ENCODE measurements around the gene YJU2.
"Not testable (repeated sequence)": the region's sequence is repeated elsewhere in the genome, so short reads cannot be mapped to it uniquely, and the experiment has no call there.

YJU2 gene

GRCh38 chr19:4229179-4229931, 17.5 kb upstream of the YJU2 start, which contains the start of gene EBI3:
TSS of gene EBI3 (plus strand) at chr19:4229523. CDS start at chr19:4229551, 28 bp downstream.
- DNase-seq: peak; percentile 73

GRCh38 chr19:4230237-4230636, 16.6 kb upstream of the YJU2 start:
- DNase-seq: not testable (repeated sequence)

DNA sequence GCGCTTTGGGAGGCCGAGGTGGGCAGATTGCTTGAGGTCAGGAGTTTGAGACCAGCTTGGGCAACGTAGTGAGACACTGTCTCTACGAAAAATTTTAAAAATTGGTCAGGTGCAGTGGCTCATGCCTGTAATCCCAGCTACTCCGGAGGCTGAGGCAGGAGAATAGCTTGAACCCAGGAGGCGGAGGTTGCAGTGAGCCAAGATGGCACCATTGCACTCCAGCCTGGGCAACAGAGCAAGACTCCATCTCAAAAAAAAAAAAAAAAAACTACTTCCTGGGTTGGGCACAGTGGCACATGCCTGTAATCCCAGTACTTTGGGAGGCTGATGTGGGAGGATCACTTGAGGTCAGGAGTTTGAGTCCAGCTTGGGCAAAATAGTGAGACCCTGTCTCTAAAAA, 15.4 kb upstream of the YJU2 start:
- DNase-seq: not testable (repeated sequence)

GRCh38 chr19:4232139-4232538, 14.7 kb upstream of the YJU2 start:
- DNase-seq: not testable (repeated sequence)

DNA sequence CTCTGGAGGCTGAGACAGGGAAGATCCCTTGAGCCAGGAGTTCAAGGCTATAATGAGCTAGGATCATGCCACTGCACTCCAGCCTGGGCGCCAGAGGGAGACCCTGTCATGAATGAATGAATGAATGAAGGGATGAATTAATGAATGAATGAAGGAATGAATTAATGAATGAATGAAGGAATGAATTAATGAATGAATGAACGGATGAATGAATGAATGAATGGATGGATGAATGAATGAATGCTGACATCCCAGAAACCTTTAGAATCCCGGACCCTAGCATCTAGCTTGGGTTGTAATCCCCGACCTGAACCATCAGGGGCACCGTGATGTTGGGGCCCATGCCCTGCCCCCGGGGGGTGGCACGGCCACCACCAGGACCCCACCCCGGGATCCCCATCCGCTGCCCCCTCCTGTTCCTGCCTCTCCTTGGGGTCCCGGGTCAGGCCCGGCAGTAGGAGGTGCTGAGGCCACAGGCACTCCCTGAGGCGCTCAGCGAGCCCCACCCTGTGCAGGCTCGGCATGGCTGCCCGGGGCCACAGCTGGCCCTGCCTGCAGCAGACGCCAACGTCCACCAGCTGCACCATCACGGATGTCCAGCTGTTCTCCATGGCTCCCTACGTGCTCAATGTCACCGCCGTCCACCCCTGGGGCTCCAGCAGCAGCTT, 14.1 kb upstream of the YJU2 start:
- no peak for DNase-seq

- peak; percentile 88 for DNase-seq
Observed at GRCh38 chr19:4233282-4233853, 13.5 kb upstream of the YJU2 start.

- DNase-seq: no peak
Observed at GRCh38 chr19:4234142-4234861, 12.6 kb upstream of the YJU2 start.

GRCh38 chr19:4234862-4235201, 12.0 kb upstream of the YJU2 start:
- no peak for DNase-seq

DNA sequence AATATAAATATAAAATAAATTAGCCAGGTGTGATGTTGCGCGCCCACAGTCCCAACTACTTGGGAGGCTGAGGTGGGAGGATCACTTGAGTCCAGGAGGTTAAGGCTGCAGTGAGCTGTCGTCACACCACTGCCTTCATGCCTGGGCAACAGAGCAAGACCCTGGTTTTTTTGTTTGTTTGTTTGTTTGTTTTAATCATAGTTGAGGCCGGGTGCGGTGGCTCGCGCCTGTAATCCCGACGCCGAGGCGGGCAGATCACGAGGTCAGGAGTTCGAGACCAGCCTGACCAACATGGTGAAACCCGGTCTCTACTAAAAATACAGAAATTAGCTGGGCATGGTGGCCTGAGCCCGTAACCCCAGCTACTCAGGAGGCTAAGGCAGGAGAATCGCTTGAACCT, 9.4 kb upstream of the YJU2 start:
- DNase-seq: not testable (repeated sequence)

- no peak for DNase-seq
Observed at GRCh38 chr19:4238831-4239230, 8.0 kb upstream of the YJU2 start.

DNA sequence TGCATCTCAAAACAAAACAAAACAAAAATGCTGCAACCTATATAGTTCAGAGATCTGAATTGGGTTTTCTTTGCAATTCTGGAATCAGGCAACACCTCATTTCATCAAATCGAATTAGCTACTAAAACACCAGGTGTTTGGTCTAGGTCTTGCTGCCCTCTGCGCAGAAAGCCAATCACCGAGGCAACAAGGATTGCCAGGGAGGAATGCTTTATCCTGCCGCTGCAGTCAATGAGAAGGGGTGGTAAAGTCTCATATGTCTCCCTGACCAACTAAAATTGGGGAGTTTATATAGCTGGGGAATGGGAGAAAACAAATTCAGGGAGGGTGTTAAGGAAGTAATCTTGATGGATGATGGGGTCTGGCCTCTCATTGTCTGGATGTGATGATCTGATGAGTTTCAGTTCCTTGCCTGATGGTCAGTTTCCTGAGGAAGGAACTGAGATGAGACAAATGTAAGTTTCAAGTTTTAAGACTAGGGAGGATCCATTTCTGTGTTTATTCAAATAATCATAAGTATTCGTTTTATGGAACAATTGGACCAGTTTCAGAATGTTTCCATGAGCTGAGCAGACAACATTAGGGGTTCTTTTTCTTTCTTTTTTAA, 5.0 kb upstream of the YJU2 start:
- DNase-seq: no peak

DNA sequence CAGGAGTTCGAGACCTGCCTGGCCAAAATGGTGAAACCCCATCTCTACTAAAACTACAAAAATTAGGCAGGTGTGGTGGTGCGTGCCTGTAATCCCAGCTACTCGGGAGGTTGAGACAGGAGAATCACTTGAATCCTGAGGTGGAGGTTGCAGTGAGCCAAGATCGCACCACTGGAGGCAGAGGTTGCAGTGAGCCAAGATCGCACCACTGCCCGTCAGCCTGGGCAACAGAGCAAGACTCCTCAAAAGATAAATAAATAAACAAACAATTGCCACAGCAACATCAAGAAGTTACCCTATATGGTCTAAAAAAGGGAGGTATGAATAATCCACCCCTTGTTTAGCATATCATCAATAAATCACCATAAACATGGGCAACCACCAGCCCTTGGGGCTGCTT, 942 bp upstream of the YJU2 start:
- not testable (repeated sequence) for DNase-seq

DNA sequence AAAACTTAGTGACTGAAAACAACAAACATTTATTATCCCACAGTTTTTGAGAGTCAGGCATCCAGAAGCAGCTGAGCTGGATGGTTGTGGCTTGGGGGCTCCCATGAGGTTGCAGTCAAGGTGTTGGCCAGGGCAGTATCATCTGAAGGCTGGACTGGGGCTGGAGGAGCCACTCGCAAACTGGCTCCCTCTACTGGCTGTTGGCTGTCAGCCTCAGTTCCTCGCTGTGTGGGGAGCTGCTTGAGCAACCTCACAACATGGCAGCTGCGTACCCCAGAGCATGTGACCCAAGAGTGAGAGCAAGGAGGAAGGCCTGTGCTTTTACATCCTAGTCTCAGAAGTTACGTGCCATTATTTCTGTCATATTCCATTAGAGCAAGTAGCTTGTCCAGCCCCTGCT, 9.7 kb downstream of the YJU2 start:
- no peak for DNase-seq

DNA sequence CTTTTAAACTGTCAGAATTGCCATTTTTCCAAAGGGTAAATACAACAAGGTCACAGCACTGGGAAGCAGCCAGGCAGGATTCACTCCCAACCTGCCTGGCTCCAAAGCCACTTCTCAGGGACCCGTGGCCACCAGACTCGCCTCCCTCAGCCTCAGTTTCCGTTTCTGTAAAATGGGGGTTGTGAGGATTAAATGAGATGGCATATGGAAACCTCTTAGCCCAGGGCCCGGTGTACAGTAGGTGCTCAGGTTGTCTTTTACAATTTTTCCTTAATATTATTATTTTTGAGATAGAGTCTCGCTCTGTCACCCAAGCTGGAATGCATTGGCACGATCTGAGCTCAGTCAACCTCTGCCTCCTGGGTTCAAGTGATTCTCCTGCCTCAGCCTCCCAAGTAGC, 10.1 kb downstream of the YJU2 start:
- no peak for DNase-seq

- no peak for DNase-seq
Observed at GRCh38 chr19:4258181-4258580, 11.3 kb downstream of the YJU2 start.

GRCh38 chr19:4260613-4261191, 13.8 kb downstream of the YJU2 start:
- DNase-seq: no peak

DNA sequence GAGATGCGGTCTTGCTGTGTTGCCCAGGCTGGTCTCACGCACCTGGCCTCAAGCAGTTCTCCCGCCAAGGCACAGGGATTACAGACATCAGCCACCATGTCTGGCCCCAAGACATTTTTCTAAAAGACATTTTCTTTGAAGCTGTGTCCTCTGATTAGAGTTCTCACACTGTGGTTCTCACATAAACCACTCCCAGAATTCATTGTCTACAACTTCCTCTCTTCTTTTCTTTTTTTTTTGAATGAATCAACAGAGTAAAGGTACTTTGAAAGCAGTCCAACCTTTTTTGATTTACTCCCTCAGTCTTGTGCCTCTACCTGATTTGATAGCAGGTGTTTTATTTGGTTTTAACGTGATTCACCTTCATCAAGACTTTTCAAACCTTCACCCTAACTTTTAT, 17.9 kb downstream of the YJU2 start:
- DNase-seq: no peak

- no peak for DNase-seq
Observed at GRCh38 chr19:4266253-4267000, 19.5 kb downstream of the YJU2 start.

GRCh38 chr19:4267101-4267900, 20.4 kb downstream of the YJU2 start:
- peak; percentile 71 for DNase-seq

DNA sequence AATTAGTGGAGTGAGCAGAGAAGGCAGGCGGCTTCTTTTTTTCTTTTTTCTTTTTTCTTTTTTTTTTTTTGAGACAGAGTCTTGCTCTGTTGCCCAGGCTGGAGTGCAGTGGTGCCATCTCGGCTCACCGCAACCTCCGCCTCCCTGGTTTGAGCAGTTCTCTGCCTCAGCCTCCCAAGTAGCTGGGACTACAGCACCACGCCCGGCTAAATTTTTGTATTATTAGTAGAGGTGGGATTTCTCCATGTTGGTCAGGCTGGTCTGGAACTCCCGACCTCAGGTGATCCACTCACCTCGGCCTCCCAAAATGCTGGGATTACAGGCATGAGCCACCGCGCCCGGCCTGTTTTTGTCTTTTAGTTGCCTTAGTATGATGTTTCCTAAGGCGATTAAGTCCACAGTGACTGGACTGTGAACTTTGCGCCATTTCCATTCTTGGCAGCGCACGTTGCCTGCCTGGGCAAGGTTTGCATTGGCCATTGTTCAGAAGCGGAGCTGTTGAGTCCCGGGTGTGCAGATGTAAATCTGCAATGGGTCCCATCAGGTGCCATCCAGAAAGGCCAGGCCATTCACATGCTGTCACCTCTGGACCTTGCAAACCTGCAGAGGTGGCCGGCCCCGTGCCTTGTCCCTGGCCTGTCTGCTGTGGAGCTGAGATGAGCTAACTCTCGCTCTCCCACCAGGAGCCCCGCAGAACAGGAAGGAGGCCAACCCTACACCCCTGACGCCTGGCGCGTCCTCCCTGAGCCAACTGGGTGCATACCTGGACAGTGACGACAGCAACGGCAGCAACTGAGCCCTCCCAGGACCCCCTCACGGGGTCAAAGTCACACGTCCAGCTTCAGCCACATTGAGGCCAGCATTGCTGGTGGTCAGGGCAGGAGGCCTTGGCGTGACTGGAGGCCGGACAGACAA, 21.3 kb downstream of the YJU2 start:
- no peak for DNase-seq

All from activated CD4-positive, alpha-beta T cell treated with anti-CD3 and anti-CD28 coated beads, Interleukin-2, Interleukin-6, amounts not matched to agents 100 ng/mL and 50 ng/mL, durations not matched to agents 16 hours and 8 hours (primary cell).